ENCODE results near the gene GSK3A.

DNA sequence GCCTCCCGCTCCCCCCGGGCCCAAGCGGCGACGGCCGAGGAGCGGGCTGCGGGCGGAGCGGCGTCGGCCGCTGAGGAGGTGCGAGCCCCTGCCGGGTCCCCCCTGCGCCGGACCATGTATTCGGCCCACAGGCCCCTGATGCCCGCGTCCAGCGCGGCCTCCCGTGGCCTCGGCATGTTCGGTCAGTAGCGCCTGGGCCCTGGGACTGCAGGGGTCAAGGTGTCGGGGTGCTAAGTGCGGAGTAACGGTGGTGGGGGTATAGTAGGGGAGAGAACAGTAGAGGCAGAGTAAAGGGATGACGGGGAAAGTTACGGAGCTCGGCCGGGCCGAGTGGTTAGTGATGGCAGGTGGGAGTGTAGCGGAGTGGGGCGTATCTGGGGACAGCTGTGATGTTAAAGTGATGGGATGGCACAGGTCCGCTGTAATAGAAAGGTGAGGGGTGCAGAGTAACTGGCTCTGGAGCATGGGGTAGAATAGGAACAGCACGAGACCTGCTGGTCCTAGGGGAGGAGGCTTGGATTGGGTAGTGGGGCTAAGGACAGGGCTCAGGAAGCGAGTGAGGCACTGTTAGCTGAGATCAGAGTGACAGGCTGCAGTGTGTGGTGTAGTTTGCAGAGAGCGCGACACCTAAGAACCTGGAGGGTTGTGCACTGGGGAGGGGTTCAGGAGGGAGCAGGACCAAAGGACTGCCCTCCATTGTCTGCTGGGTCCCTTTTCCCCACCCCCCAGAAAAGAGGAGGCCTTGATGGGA is 42.4 kb upstream of the GSK3A start:
- TF ChIP-seq, protein P1, sequence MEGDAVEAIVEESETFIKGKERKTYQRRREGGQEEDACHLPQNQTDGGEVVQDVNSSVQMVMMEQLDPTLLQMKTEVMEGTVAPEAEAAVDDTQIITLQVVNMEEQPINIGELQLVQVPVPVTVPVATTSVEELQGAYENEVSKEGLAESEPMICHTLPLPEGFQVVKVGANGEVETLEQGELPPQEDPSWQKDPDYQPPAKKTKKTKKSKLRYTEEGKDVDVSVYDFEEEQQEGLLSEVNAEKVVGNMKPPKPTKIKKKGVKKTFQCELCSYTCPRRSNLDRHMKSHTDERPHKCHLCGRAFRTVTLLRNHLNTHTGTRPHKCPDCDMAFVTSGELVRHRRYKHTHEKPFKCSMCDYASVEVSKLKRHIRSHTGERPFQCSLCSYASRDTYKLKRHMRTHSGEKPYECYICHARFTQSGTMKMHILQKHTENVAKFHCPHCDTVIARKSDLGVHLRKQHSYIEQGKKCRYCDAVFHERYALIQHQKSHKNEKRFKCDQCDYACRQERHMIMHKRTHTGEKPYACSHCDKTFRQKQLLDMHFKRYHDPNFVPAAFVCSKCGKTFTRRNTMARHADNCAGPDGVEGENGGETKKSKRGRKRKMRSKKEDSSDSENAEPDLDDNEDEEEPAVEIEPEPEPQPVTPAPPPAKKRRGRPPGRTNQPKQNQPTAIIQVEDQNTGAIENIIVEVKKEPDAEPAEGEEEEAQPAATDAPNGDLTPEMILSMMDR (IDR thresholded peaks at IDR 0.05) = no peak
- TF ChIP-seq POLR2A (IDR thresholded peaks at IDR 0.05) = no peak
